GM23248 (cell line): ENCODE data around the gene GPHN. TPM values are rescaled to one million over a fixed set of nuclear protein-coding genes. Genes with fewer than 3 reads are reported as not detected.

ENCODE experiments used
- DNase-seq: peaks from one replicate; pipeline ENCODE4 v3.0.0-alpha.2; 2015
- H2AFZ ChIP-seq: fragments of 200-600 bp; sonication (generic); 2 replicates; pipeline ENCODE4 v1.6.1; 2016; ENCODE audit warnings: antibody characterized with exemption
- H3F3A ChIP-seq: fragments of 200-600 bp; sonication (generic); 2 replicates; pipeline ENCODE4 v1.6.1; 2016; ENCODE audit warnings: mild to moderate bottlenecking, antibody characterized with exemption, mixed run types; ENCODE audit not compliant: insufficient read depth
- H3K27ac ChIP-seq: fragments of 200-600 bp; sonication (generic); 2 replicates; pipeline ENCODE4 v1.5.1; 2016; ENCODE audit warnings: mild to moderate bottlenecking
- H3K27me3 ChIP-seq: fragments of 200-600 bp; sonication (generic); replicated peaks from 2 replicates; pipeline ENCODE4 v1.6.1; 2016; ENCODE audit warnings: mild to moderate bottlenecking; ENCODE audit not compliant: insufficient read depth
- H3K36me3 ChIP-seq: fragments of 200-600 bp; sonication (generic); 2 replicates; pipeline ENCODE4 v1.6.1; 2016; ENCODE audit warnings: low read depth, mild to moderate bottlenecking
- H3K4me1 ChIP-seq: fragments of 200-600 bp; sonication (generic); 2 replicates; pipeline ENCODE4 v1.6.1; 2016; ENCODE audit warnings: mild to moderate bottlenecking; ENCODE audit not compliant: insufficient read depth
- H3K4me2 ChIP-seq: fragments of 200-600 bp; sonication (generic); one replicate; pipeline ENCODE4 v1.6.1; 2016; ENCODE audit warnings: mild to moderate bottlenecking; ENCODE audit not compliant: unreplicated experiment
- H3K4me3 ChIP-seq: fragments of 200-600 bp; sonication (generic); 2 replicates; pipeline ENCODE4 v1.5.1; 2016; ENCODE audit warnings: mild to moderate bottlenecking
- H3K79me2 ChIP-seq: fragments of 200-600 bp; sonication (generic); 2 replicates; pipeline ENCODE4 v1.6.1; 2016; ENCODE audit warnings: mild to moderate bottlenecking; ENCODE audit not compliant: insufficient read depth
- H3K9ac ChIP-seq: fragments of 200-600 bp; sonication (generic); 2 replicates; pipeline ENCODE4 v1.6.1; 2016; ENCODE audit warnings: mild to moderate bottlenecking
- H3K9me2 ChIP-seq: fragments of 200-600 bp; sonication (generic); 2 replicates; pipeline ENCODE4 v1.6.1; 2016; ENCODE audit warnings: mixed run types, mild to moderate bottlenecking, moderate library complexity; ENCODE audit not compliant: insufficient read depth
- H3K9me3 ChIP-seq: fragments of 200-600 bp; sonication (generic); one replicate; pipeline ENCODE4 v1.6.1; 2017; ENCODE audit warnings: low read depth
- H4K20me1 ChIP-seq: fragments of 200-600 bp; sonication (generic); 2 replicates; pipeline ENCODE4 v1.6.0; 2016; ENCODE audit not compliant: insufficient read depth
- EZH2 ChIP-seq: fragments of 200-600 bp; sonication (generic); IDR thresholded peaks from 2 replicates; pipeline ENCODE4 v1.6.1; 2018; ENCODE audit warnings: antibody characterized with exemption, mild to moderate bottlenecking; ENCODE audit not compliant: insufficient read depth, poor library complexity, severe bottlenecking
- EZH2phosphoT487 ChIP-seq: fragments of 200-600 bp; sonication (generic); IDR thresholded peaks from 2 replicates; pipeline ENCODE4 v1.6.1; 2018; ENCODE audit warnings: antibody characterized with exemption, moderate library complexity, mild to moderate bottlenecking, low read depth; ENCODE audit not compliant: insufficient read depth
- whole genome bisulfite sequencing, 2 experiments: methylation state at CpG; one replicate each; pipeline ENCODE4 v1.1.6; 2015 to 2017; ENCODE audit warnings: low lambda C conversion rate in 2 of 2, low coverage in 1 of 2; ENCODE audit errors: missing lambda C conversion rate in 2 of 2; 5-methylcytosine and 5-hydroxymethylcytosine counted together
- in situ Hi-C: fragments of 300-500 bp; cut with MboI; formaldehyde crosslinking; loops from 2 replicates; pipeline ENCODE4 v1.15.0; 2020
- polyA plus RNA-seq: library from polyadenylated mRNA; unstranded; fragments of >200 nt; fragmentation: Nextera tagmentation; extraction: Ambion mirVana; gene quantifications from 2 replicates; pipeline ENCODE4 v1.2.1, GENCODE V29; 2016
- total RNA-seq: library from RNA; depleted of rRNA; stranded (reverse); fragments of >200 nt; shearing (Covaris generic); gene quantifications from 2 replicates; pipeline ENCODE4 v1.2.3, GENCODE V29; 2014

Gene GPHN
- total and polyA plus RNA-seq, 2 experiments from 2014 or later = 7.6 to 9.3 TPM

DNA sequence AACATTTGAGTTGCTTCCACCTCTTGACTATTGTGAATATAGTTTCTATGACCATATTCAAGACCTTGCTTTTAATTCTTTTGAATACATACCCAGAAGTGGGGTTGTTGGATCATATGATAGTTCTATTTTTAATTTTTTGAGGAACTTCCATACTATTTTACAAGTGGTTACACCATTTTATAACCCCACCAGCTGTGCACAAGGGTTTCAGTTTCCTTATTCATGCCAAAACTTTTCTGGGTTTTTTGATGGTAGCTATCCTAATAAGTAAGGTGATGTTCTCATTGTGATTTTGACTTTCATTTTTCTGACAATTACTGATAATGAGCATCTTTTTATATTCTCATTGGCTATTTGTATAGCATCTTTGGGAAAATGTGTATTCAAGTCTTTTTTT, 571.9 kb downstream of the GPHN start:
- no peaks in the 10 kb centered on the region for H3K9me3 ChIP-seq
- no peak for DNase-seq

DNA sequence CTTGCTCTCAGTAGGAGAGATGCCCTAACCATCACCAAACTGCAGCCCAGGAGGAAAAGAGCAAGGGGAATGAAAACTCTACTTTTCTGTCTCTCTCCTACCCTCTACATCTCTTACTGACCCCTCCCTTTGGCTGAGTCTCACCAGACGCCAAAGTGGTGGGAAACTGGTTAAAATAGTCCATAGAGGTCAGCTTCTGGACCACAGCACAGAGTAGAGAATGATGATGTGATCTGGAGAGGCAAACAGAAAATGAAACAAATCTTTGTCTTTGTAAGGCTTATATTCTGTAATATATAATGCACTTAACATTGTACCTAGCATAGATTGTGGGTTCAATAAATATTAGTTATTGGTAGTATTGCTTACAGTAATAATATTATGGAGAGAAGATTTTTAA, 600.3 kb downstream of the GPHN start:
- H3K9me3 ChIP-seq = no peaks in the 10 kb centered on the region
- H3K9me2 ChIP-seq = no peaks in the 10 kb centered on the region
- WGBS, 2 experiments = 96 to 97% methylated on average over 1 of the region's 1 CpG
- no peak overlapping the region for H3K4me2 ChIP-seq
- DNase-seq = no peak
- H3K4me1 ChIP-seq = no peaks in the 10 kb centered on the region
- no peaks in the 10 kb centered on the region for H3K36me3 ChIP-seq
- no peak for TF ChIP-seq EZH2phosphoT487
- TF ChIP-seq EZH2 = no peak
- in situ Hi-C loops = no loop called here
- no peak overlapping the region for H2AFZ ChIP-seq
- no peaks in the 10 kb centered on the region for H3K27me3 ChIP-seq
- no peak overlapping the region for H3K27ac ChIP-seq
- no peaks in the 10 kb centered on the region for H3F3A ChIP-seq
- H3K79me2 ChIP-seq = no peaks in the 10 kb centered on the region
- no peaks in the 10 kb centered on the region for H4K20me1 ChIP-seq
- H3K9ac ChIP-seq = no peak overlapping the region
- no peak overlapping the region for H3K4me3 ChIP-seq

More for the DNA sequence above, 571.9 kb downstream of the GPHN start:
- Histone ChIP-seq H2AFZ (no peak overlapping the region), H3F3A (no peaks in the 10 kb centered on the region), H3K9ac (no peak overlapping the region), H3K4me3 (no peak overlapping the region), H3K9me2 (no peaks in the 10 kb centered on the region), H3K4me2 (no peak overlapping the region), H4K20me1 (no peaks in the 10 kb centered on the region), H3K4me1 (no peaks in the 10 kb centered on the region), H3K27ac (no peak overlapping the region), H3K36me3 (no peaks in the 10 kb centered on the region), H3K27me3 (no peaks in the 10 kb centered on the region), H3K79me2 (no peaks in the 10 kb centered on the region)
- in situ Hi-C loops = no loop called here
- no peak for TF ChIP-seq EZH2phosphoT487
- no peak for TF ChIP-seq EZH2

DNA sequence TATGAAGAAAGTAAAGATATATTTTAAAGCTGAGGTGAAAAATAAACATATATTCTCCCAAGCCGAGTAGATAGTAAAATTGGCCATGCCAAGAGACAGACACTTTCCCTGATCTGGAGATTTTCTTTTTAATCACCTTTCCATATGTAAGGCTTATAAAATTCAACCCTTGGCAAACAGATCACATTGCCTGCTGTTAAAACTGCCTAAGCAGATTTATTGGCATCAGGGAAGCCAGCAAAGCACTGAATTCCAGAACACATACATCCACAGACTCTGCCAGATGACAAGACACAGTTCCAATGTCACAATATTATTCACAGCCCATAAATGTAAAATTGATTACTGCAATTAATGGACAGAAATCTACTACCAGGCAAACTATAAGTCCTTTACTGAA, 603.1 kb downstream of the GPHN start:
- no peak overlapping the region for H2AFZ ChIP-seq
- H3K79me2 ChIP-seq = no peaks in the 10 kb centered on the region
- no peak for DNase-seq
- no peaks in the 10 kb centered on the region for H3K4me1 ChIP-seq
- 88 to 96% methylated on average over 1 of the region's 1 CpG for WGBS, 2 experiments
- H3K36me3 ChIP-seq = no peaks in the 10 kb centered on the region
- H3K27ac ChIP-seq = no peak overlapping the region
- no peak for TF ChIP-seq EZH2phosphoT487
- TF ChIP-seq EZH2 = no peak
- H4K20me1 ChIP-seq = no peaks in the 10 kb centered on the region
- in situ Hi-C loops = no loop called here
- no peak overlapping the region for H3K4me2 ChIP-seq
- no peaks in the 10 kb centered on the region for H3K9me3 ChIP-seq
- H3F3A ChIP-seq = no peaks in the 10 kb centered on the region
- H3K4me3 ChIP-seq = no peak overlapping the region
- no peaks in the 10 kb centered on the region for H3K27me3 ChIP-seq
- H3K9me2 ChIP-seq = no peaks in the 10 kb centered on the region
- H3K9ac ChIP-seq = no peak overlapping the region

DNA sequence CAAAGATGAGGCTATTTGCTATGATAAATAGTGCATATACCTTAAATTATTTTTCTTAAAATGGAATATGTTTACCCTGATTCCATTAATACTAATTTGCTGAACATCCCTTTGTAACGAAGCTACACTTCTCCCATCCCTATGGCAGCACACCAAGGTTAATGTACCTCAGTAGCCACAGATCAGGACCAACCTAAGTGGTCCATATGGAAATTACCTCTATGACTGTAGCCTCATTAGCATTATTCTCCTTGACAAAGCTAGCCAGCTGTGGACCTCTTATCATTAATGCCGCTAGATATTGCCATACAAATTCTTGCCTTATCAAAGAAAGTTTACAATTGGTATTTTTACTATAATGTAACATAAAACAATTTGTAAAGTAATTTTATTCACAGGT, 604.4 kb downstream of the GPHN start:
- TF ChIP-seq EZH2 (no peak), EZH2phosphoT487 (no peak)
- Histone ChIP-seq H3K9ac (no peak overlapping the region), H3K27ac (no peak overlapping the region), H3K79me2 (no peaks in the 10 kb centered on the region), H3K4me1 (no peaks in the 10 kb centered on the region), H3K36me3 (no peaks in the 10 kb centered on the region), H3K4me3 (no peak overlapping the region), H2AFZ (no peak overlapping the region), H3K27me3 (no peaks in the 10 kb centered on the region), H3K4me2 (no peak overlapping the region), H3K9me2 (no peaks in the 10 kb centered on the region), H3K9me3 (no peaks in the 10 kb centered on the region), H4K20me1 (no peaks in the 10 kb centered on the region), H3F3A (no peaks in the 10 kb centered on the region)
- in situ Hi-C loops = no loop called here
- no peak for DNase-seq
- 96 to 98% methylated on average over 2 of the region's 2 CpGs for WGBS, 2 experiments

DNA sequence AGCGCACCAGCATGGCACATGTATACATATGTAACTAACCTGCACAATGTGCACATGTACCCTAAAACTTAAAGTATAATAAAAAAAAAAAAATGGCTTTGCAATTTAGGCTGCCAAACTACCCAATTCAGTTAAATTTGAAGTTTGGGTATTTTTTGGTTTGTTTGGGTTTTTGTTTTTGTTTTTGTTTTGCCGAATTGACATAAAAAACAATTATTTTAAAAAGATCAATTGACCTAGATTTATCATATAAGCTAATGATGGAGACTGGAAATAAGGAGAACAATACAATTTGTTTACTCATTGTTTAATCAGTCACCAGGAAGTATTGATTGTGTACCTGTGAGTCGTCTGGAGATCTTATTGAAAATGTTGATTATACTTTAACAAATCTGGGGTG, 619.2 kb downstream of the GPHN start:
- Histone ChIP-seq H3K4me3 (no peak overlapping the region), H3K79me2 (no peaks in the 10 kb centered on the region), H3F3A (no peaks in the 10 kb centered on the region), H3K9me2 (no peaks in the 10 kb centered on the region), H3K36me3 (no peaks in the 10 kb centered on the region; the same call in 1 of the 2 replicates), H3K4me1 (no peaks in the 10 kb centered on the region), H3K9ac (no peak overlapping the region), H3K27ac (no peak overlapping the region), H3K9me3 (no peaks in the 10 kb centered on the region), H4K20me1 (no peaks in the 10 kb centered on the region), H3K4me2 (no peak overlapping the region), H2AFZ (no peak overlapping the region), H3K27me3 (no peaks in the 10 kb centered on the region)
- TF ChIP-seq EZH2phosphoT487 = no peak
- in situ Hi-C loops = loop anchor here (10.0 kb wide), 1 partner anchor 502 kb away; no protein-coding TSS in a partner anchor
- DNase-seq = no peak
- WGBS, 2 experiments = 96 to 97% methylated on average over 2 to 3 of the region's 3 CpGs
